K562 (cell line): ENCODE data around the gene POP7. TPM values are rescaled to one million over a fixed set of nuclear protein-coding genes. Genes with fewer than 3 reads are reported as not detected.

ENCODE experiments used
- ATAC-seq: fragments of 200-7000 bp; cut with Tn5 transposase; 3 replicates; pipeline ENCODE4 v1.9.1; 2020; ENCODE audit warnings: moderate library complexity
- BruUV-seq: library from RNA; stranded (reverse); fragments of 400-500 nt; replicated peaks from 2 replicates; lab custom pipeline; 2021; lab: Mats Ljungman, UMichigan
- CTCF ChIA-PET: fragments of 300-600 bp; formaldehyde crosslinking; extraction: SDS; loops from one replicate; lab custom pipeline; 2021; ENCODE audit warnings: low intra/inter-chr PET ratio; lab: Yijun Ruan, JAX
- POLR2A ChIA-PET: fragments of 300-600, 350-650 bp; sonication (Branson Sonifier 250); formaldehyde crosslinking; extraction: SDS; loops from one replicate; lab custom pipeline; 2021; ENCODE audit warnings: antibody characterized with exemption, inconsistent platforms; lab: Yijun Ruan, JAX
- DNase-seq, 4 experiments: peaks; one replicate each; pipeline versions ENCODE4 v3.0.0 to v3.0.0-alpha.2; 2011 to 2018; ENCODE audit warnings: low spot score in 3 of 4, mixed read lengths in 3 of 4; ENCODE audit errors: extremely low read depth in 1 of 4
- FAIRE-seq: peaks from 2 replicates; lab custom pipeline; 2011; peaks lifted over from hg19 to GRCh38; lab: Jason Lieb, UNC
- H2AFZ ChIP-seq: 2 replicates; pipeline ENCODE4 v1.6.0; 2011; ENCODE audit warnings: low read depth, low read length, control low read depth, inconsistent platforms
- H3K27ac ChIP-seq: fragments of 200-600 bp; 3 replicates; pipeline ENCODE4 v1.8.0; 2011; ENCODE audit warnings: low read depth, mild to moderate bottlenecking, control low read depth, inconsistent platforms, low read length, moderate library complexity, mixed read lengths; ENCODE audit errors: extremely low read depth
- H3K27me3 ChIP-seq, 2 experiments: fragments of 300-600 bp in 1 of 2; 2 replicates in 1 of 2; 3 replicates in 1 of 2; pipeline versions ENCODE4 v1.6.0 to v1.8.0; 2011; ENCODE audit warnings: inconsistent platforms in 2 of 2, low read length in 2 of 2, mild to moderate bottlenecking in 1 of 2, mixed read lengths in 1 of 2, moderate library complexity in 1 of 2; ENCODE audit not compliant: control insufficient read depth in 2 of 2, insufficient read depth in 2 of 2
- H3K36me3 ChIP-seq: fragments of 300-600 bp; 3 replicates; pipeline ENCODE4 v1.8.0; 2011; ENCODE audit warnings: mild to moderate bottlenecking, low read length, inconsistent platforms; ENCODE audit not compliant: control insufficient read depth, insufficient read depth
- H3K4me1 ChIP-seq, 2 experiments: fragments of 200-600 bp in 1 of 2; replicated peaks in 1 of 2; 2 replicates in 1 of 2; 3 replicates in 1 of 2; pipeline versions ENCODE4 v1.5.1 to v1.8.0; 2011; ENCODE audit warnings: inconsistent platforms in 2 of 2, low read length in 2 of 2, mild to moderate bottlenecking in 1 of 2, mixed read lengths in 1 of 2, moderate library complexity in 1 of 2; ENCODE audit not compliant: control insufficient read depth in 2 of 2, insufficient read depth in 2 of 2
- H3K4me2 ChIP-seq: 2 replicates; pipeline ENCODE4 v1.6.1; 2011; ENCODE audit warnings: low read length, control low read depth, inconsistent platforms, mixed read lengths; ENCODE audit not compliant: insufficient read depth
- H3K4me3 ChIP-seq: fragments of 200-600 bp; sonication (generic), shearing (Covaris generic); 2 replicates; pipeline ENCODE4 v1.5.1; 2016; ENCODE audit warnings: control low read depth, inconsistent platforms
- H3K79me2 ChIP-seq: fragments of 200-600 bp; 3 replicates; pipeline ENCODE4 v1.8.0; 2011; ENCODE audit warnings: low read length, inconsistent platforms; ENCODE audit not compliant: control insufficient read depth, insufficient read depth
- H3K9ac ChIP-seq, 2 experiments: 2 replicates each; pipeline versions ENCODE4 v1.6.0 to v1.6.1; 2011; ENCODE audit warnings: low read depth in 2 of 2, low read length in 2 of 2, control low read depth in 1 of 2, inconsistent platforms in 1 of 2, mild to moderate bottlenecking in 1 of 2, mixed read lengths in 1 of 2; ENCODE audit not compliant: insufficient read depth in 1 of 2
- H3K9me1 ChIP-seq: one replicate; pipeline ENCODE4 v1.6.0; 2011; ENCODE audit warnings: inconsistent platforms, mild to moderate bottlenecking, low read length, moderate library complexity; ENCODE audit not compliant: control insufficient read depth, insufficient read depth
- H3K9me3 ChIP-seq: replicated peaks from 2 replicates; pipeline ENCODE4 v1.5.1; 2011; ENCODE audit warnings: low read depth, low read length, inconsistent platforms; ENCODE audit not compliant: control insufficient read depth, insufficient read depth
- H4K20me1 ChIP-seq: replicated peaks from 2 replicates; pipeline ENCODE4 v1.6.1; 2011; ENCODE audit warnings: low read length, inconsistent platforms, mixed read lengths; ENCODE audit not compliant: control insufficient read depth, insufficient read depth
- FIP1L1 ChIP-seq: fragments of 200-400 bp; formaldehyde crosslinking; IDR thresholded peaks from 2 replicates; pipeline ENCODE4 v1.6.1; 2018; ENCODE audit warnings: mild to moderate bottlenecking, low read depth, low read length; ENCODE audit not compliant: poor library complexity, severe bottlenecking
- FOXK2 ChIP-seq, 2 experiments: fragments of 450-650 bp; IDR thresholded peaks in 1 of 2; conservative IDR thresholded peaks in 1 of 2; 2 replicates each; pipeline ENCODE4 v1.6.1; 2016; ENCODE audit warnings: low read depth in 2 of 2, mild to moderate bottlenecking in 1 of 2
- HDAC3 ChIP-seq: fragments of 450-650 bp; IDR thresholded peaks from 2 replicates; pipeline ENCODE4 v1.6.1; 2018; ENCODE audit warnings: borderline replicate concordance, mild to moderate bottlenecking, moderate library complexity; ENCODE audit not compliant: partially characterized antibody
- ID3 ChIP-seq, 2 experiments: fragments of 250-450 bp in 1 of 2; fragments of 450-650 bp in 1 of 2; sonication (Bioruptor Pico) in 1 of 2; IDR thresholded peaks; 2 replicates each; pipeline versions ENCODE4 v1.6.1 to v1.8.0; 2016 to 2021; ENCODE audit warnings: mild to moderate bottlenecking in 2 of 2, moderate library complexity in 2 of 2, missing compliant biosample characterization in 1 of 2, missing genetic modification characterization in 1 of 2
- LARP7 ChIP-seq: fragments of 450-650 bp; IDR thresholded peaks from 2 replicates; pipeline ENCODE4 v1.6.1; 2016
- NFIC ChIP-seq: fragments of 450-650 bp; IDR thresholded peaks from 2 replicates; pipeline ENCODE4 v1.6.1; 2017; ENCODE audit warnings: mild to moderate bottlenecking, inconsistent platforms
- POLR2A ChIP-seq: fragments of 450-650 bp; conservative IDR thresholded peaks from 2 replicates; pipeline ENCODE4 v1.6.1; 2016
- POLR2B ChIP-seq: fragments of 450-650 bp; IDR thresholded peaks from 2 replicates; pipeline ENCODE4 v1.6.1; 2018; ENCODE audit warnings: low read depth; ENCODE audit not compliant: partially characterized antibody
- POLR2G ChIP-seq: fragments of 200-400 bp; formaldehyde crosslinking; IDR thresholded peaks from 2 replicates; pipeline ENCODE4 v1.6.1; 2017; ENCODE audit warnings: low read depth, mild to moderate bottlenecking, antibody characterized with exemption, low read length, moderate library complexity
- RNF219 ChIP-seq: fragments of 250-450 bp; sonication (Bioruptor Pico); IDR thresholded peaks from 2 replicates; pipeline ENCODE4 v1.5.0; 2022; ENCODE audit warnings: mild to moderate bottlenecking
- TRIM28 ChIP-seq: fragments of 450-650 bp; IDR thresholded peaks from 2 replicates; pipeline ENCODE4 v1.6.1; 2017
- ZBTB1 ChIP-seq: sonication (generic); formaldehyde crosslinking; IDR thresholded peaks from 2 replicates; pipeline ENCODE4 v1.8.1; 2023; ENCODE audit warnings: missing genetic modification reagents, low read depth, mild to moderate bottlenecking, borderline replicate concordance
- ZNF316 ChIP-seq: fragments of 450-650 bp; IDR thresholded peaks from 2 replicates; pipeline ENCODE4 v1.6.1; 2016
- ZNF324 ChIP-seq: fragments of 250-450 bp; sonication (Bioruptor Pico); IDR thresholded peaks from 2 replicates; pipeline ENCODE4 v1.4.0; 2020; ENCODE audit warnings: mild to moderate bottlenecking
- WGBS: fragments of 100-300 bp; shearing (Covaris generic); methylation state at CpG from one replicate; pipeline ENCODE4 v1.1.6; 2016; ENCODE audit warnings: low coverage, mixed read lengths; ENCODE audit not compliant: insufficient coverage; ENCODE audit errors: missing lambda C conversion rate; 5-methylcytosine and 5-hydroxymethylcytosine counted together
- in situ Hi-C: fragments of 300-500 bp; cut with MboI; formaldehyde crosslinking; loops from 4 replicates; pipeline ENCODE4 v1.15.0; 2018; ENCODE audit warnings: inconsistent platforms, mixed read lengths
- intact Hi-C: fragments of 100-400 bp; cut with micrococcal nuclease; formaldehyde crosslinking; loops from 2 replicates; pipeline ENCODE4 v1.14.2; 2022
- polyA plus RNA-seq, 8 experiments: library from polyadenylated mRNA; depleted of rRNA in 4 of 8; stranded (reverse) in 5 of 8; unstranded in 3 of 8; fragments of >200 nt; fragmentation: Nextera tagmentation in 2 of 8; fragmentation: Illumina TruSeq in 1 of 8; extraction: Ambion mirVana in 2 of 8; extraction: Trizol in 1 of 8; gene quantifications; 2 replicates each; pipeline versions ENCODE4 v1.2.1 to v1.2.3, GENCODE V29; 2011 to 2014; ENCODE audit warnings: inconsistent platforms in 1 of 8, missing spikeins in 1 of 8
- total RNA-seq, 7 experiments: library from RNA; depleted of rRNA in 6 of 7; stranded (reverse); fragments of >200 nt in 6 of 7; fragmentation: Illumina TruSeq in 2 of 7; extraction: Trizol in 2 of 7; gene quantifications; 2 replicates each; pipeline versions ENCODE4 v1.2.1 to v1.2.3, GENCODE V29; 2011 to 2021; ENCODE audit warnings: low replicate concordance in 1 of 7

The POP7 gene
- total and polyA plus RNA-seq, 9 of the 15 experiments (the other 6 are each of a cell fraction or from before 2014, with no cell fraction given) = 11.5 to 163 (median 68.9) TPM

- TF ChIP-seq ID3 (CRISPR knock-in tag; IDR thresholded peaks at IDR 0.05) (no peak), ID3 (tag; IDR thresholded peaks at IDR 0.05) (no peak)
These were observed 28.3 kb upstream of the POP7 start (continued) for GRCh38 chr7:100677308-100678267.

- FAIRE-seq = no peak
- TF ChIP-seq HDAC3 = no peak
- TF ChIP-seq POLR2G = peak; percentile 88
- TF ChIP-seq FOXK2 (conservative IDR thresholded peaks at IDR 0.05 in 1 of 2, IDR thresholded peaks at IDR 0.05 in 1 of 2; ENCODE audit: low read depth in 2 of 2) = no peak
- TF ChIP-seq POLR2A = peak; percentile 59
- TF ChIP-seq ZBTB1 = no peak
- TF ChIP-seq FIP1L1 = peak; percentile 70
- 0 out of 2 replicates have a peak, but pooled peaks have one; percentile 4 for TF ChIP-seq NFIC
- no peak for TF ChIP-seq LARP7
- no peak for TF ChIP-seq TRIM28
- no peak for TF ChIP-seq ZNF324 (CRISPR knock-in tag)
- no peak for TF ChIP-seq ZNF316
- no peak for TF ChIP-seq RNF219 (CRISPR knock-in tag)
- peak; percentile 21 for TF ChIP-seq POLR2B
These were observed 27.5 kb upstream of the POP7 start for GRCh38 chr7:100678291-100678984.

More at GRCh38 chr7:100678291-100678984, 27.5 kb upstream of the POP7 start:
- POLR2A ChIA-PET = interaction anchor here (0.6 to 1.9 kb wide), 11 partner anchors 10 to 211 kb away, joined by 3 to 5 read pairs (median 3); partner anchors contain the start of genes POP7 and UFSP1
- no peak overlapping the region for H3K4me3 ChIP-seq
- DNase-seq = peak in 2 of 4 experiments; percentile 38 to 42
- H2AFZ ChIP-seq = no peak overlapping the region
- ATAC-seq = no peak
- intact Hi-C loops = no loop called here
- peaks cover 22% of the 10 kb centered on the region; the same call in 1 of the 2 replicates for H4K20me1 ChIP-seq
- in situ Hi-C loops = no loop called here
- H3K4me1 ChIP-seq = peaks cover 4 to 91% of the 10 kb centered on the region in 2 experiments
- H3K36me3 ChIP-seq = peaks cover 72% of the 10 kb centered on the region; the same call in 2 of the 3 replicates
- 93% methylated on average over 30 of the region's 35 CpGs for WGBS
- peaks cover 46% of the 10 kb centered on the region for H3K79me2 ChIP-seq
- H3K4me2 ChIP-seq = no peak overlapping the region
- BruUV-seq = TSS peak; percentile 75
- no peak overlapping the region for H3K27ac ChIP-seq
- no peaks in the 10 kb centered on the region for H3K9me1 ChIP-seq
- H3K9me3 ChIP-seq = no peaks in the 10 kb centered on the region
- no peaks in the 10 kb centered on the region for H3K27me3 ChIP-seq
- peak overlapping the region in 1 of 2 experiments; percentile 82; a peak in 2 of 4 replicates for H3K9ac ChIP-seq
- CTCF ChIA-PET = interaction anchor here (0.6 kb wide), 1 partner anchor 74 kb away, joined by 3 read pairs; no protein-coding TSS in a partner anchor
